NCI-H1694 treated with DMSO at 0.1 percent for 48 hours (cell line): ENCODE measurements around the gene CIB4.

ENCODE experiments used
- DNase-seq: peaks from one replicate; lab custom pipeline; 2025; lab: John Stamatoyannopoulos, UW

Gene CIB4

GRCh38 chr2:26550276-26551015 is 90.7 kb downstream of the CIB4 start:
- DNase-seq, result no peak

- no peak for DNase-seq
These were observed 98.3 kb downstream of the CIB4 start for GRCh38 chr2:26542676-26543505.

- no peak for DNase-seq
These were observed 99.0 kb downstream of the CIB4 start for GRCh38 chr2:26542194-26542455.

GRCh38 chr2:26541401-26542193 is 99.6 kb downstream of the CIB4 start:
- DNase-seq, result no peak

- DNase-seq, result no peak
These were observed 100.2 kb downstream of the CIB4 start for GRCh38 chr2:26540961-26541360.

GRCh38 chr2:26540306-26540705 is 100.9 kb downstream of the CIB4 start:
- no peak for DNase-seq

GRCh38 chr2:26537826-26538475 is 103.2 kb downstream of the CIB4 start:
- no peak for DNase-seq

- no peak for DNase-seq
These were observed 103.9 kb downstream of the CIB4 start for GRCh38 chr2:26537069-26537825.

GRCh38 chr2:26536371-26537068 is 104.6 kb downstream of the CIB4 start:
- no peak for DNase-seq

GRCh38 chr2:26535663-26536275 is 105.4 kb downstream of the CIB4 start:
- no peak for DNase-seq

- DNase-seq, result no peak
These were observed 106.1 kb downstream of the CIB4 start for GRCh38 chr2:26534865-26535662.

- no peak for DNase-seq
These were observed 106.9 kb downstream of the CIB4 start for GRCh38 chr2:26534098-26534864.

GRCh38 chr2:26533661-26534060 is 107.5 kb downstream of the CIB4 start:
- no peak for DNase-seq

GRCh38 chr2:26532301-26533250 is 108.6 kb downstream of the CIB4 start:
- no peak for DNase-seq
